B cell (primary cell): ENCODE measurements around the gene AOPEP. TPM values are rescaled to one million over a fixed set of nuclear protein-coding genes. Genes with fewer than 3 reads are reported as not detected.

ENCODE experiments used
- ATAC-seq: fragments of 200-7000 bp; cut with Tn5 transposase; one replicate; pipeline ENCODE4 v1.10.0; 2021; ENCODE audit warnings: low read depth, mild to moderate bottlenecking, moderate number of reproducible peaks, moderate library complexity
- CTCF ChIA-PET: fragments of 350-600 bp; sonication (Branson Sonifier 250); formaldehyde crosslinking; loops from one replicate; lab custom pipeline; 2021; ENCODE audit warnings: antibody characterized with exemption, inconsistent platforms; lab: Charles Lee
- POLR2A ChIA-PET: fragments of 350-600 bp; sonication (Branson Sonifier 250); formaldehyde crosslinking; loops from one replicate; lab custom pipeline; 2021; ENCODE audit warnings: antibody characterized with exemption; lab: Charles Lee
- DNase-seq: peaks from one replicate; pipeline ENCODE4 v3.0.0; 2013
- H2AFZ ChIP-seq: 2 replicates; pipeline ENCODE4 v1.6.1; 2012; ENCODE audit warnings: mild to moderate bottlenecking, low read depth, low read length; ENCODE audit not compliant: insufficient read depth, poor library complexity, severe bottlenecking
- H3K27ac ChIP-seq, 2 donors: 1 replicate in 1 of 2; 2 replicates in 1 of 2; pipeline ENCODE4 v1.5.1; 2012 to 2013; ENCODE audit warnings: low read length in 2 of 2, mild to moderate bottlenecking in 2 of 2, moderate library complexity in 1 of 2
- H3K27me3 ChIP-seq, 4 experiments: fragments of 200-600 bp in 1 of 4; sonication (generic) in 1 of 4; replicated peaks in 1 of 4; 1 replicate in 2 of 4; 2 replicates in 2 of 4; pipeline versions ENCODE4 v1.6.1 to v1.7.0; 2013 to 2016; ENCODE audit warnings: low read length in 3 of 4, mild to moderate bottlenecking in 2 of 4, mixed read lengths in 1 of 4, moderate library complexity in 1 of 4; ENCODE audit not compliant: insufficient read depth in 4 of 4, control insufficient read depth in 3 of 4; ENCODE audit errors: control extremely low read depth in 1 of 4
- H3K36me3 ChIP-seq, 2 experiments: replicated peaks in 1 of 2; 1 replicate in 1 of 2; 2 replicates in 1 of 2; pipeline versions ENCODE4 v1.6.1 to v1.7.1; 2013; ENCODE audit warnings: low read length in 1 of 2; ENCODE audit not compliant: insufficient read depth in 2 of 2, control insufficient read depth in 1 of 2; ENCODE audit errors: control extremely low read depth in 1 of 2, extremely low read depth in 1 of 2
- H3K4me1 ChIP-seq, 2 donors: fragments of 200-600 bp in 1 of 2; sonication (generic) in 1 of 2; 1 replicate in 1 of 2; 2 replicates in 1 of 2; pipeline versions ENCODE4 v1.5.1 to v1.6.1; 2013 to 2017; ENCODE audit warnings: low read length in 2 of 2; ENCODE audit not compliant: control insufficient read depth in 2 of 2, insufficient read depth in 2 of 2
- H3K4me2 ChIP-seq: replicated peaks from 2 replicates; pipeline ENCODE3; 2012; ENCODE audit warnings: mild to moderate bottlenecking, low read depth, low read length; ENCODE audit not compliant: poor library complexity, severe bottlenecking
- H3K4me3 ChIP-seq, 5 experiments: fragments of 200-600 bp in 1 of 5; sonication (generic) in 1 of 5; 1 replicate in 3 of 5; 2 replicates in 2 of 5; pipeline versions ENCODE4 v1.5.1 to v1.7.0; 2011 to 2016; ENCODE audit warnings: low read length in 4 of 5, mild to moderate bottlenecking in 4 of 5, low read depth in 2 of 5, control low read depth in 1 of 5, moderate library complexity in 1 of 5; ENCODE audit not compliant: insufficient read depth in 1 of 5; ENCODE audit errors: control extremely low read depth in 1 of 5, extremely low read depth in 1 of 5
- H3K79me2 ChIP-seq: fragments of 200-600 bp; sonication (generic); one replicate; pipeline ENCODE4 v1.6.0; 2016; ENCODE audit warnings: low read length; ENCODE audit not compliant: control insufficient read depth, insufficient read depth
- H3K9ac ChIP-seq: fragments of 200-600 bp; sonication (generic); 2 replicates; pipeline ENCODE4 v1.6.1; 2017; ENCODE audit warnings: mild to moderate bottlenecking, low read length, moderate library complexity
- H3K9me3 ChIP-seq, 3 donors: one replicate each; pipeline versions ENCODE4 v1.6.1 to v1.7.1; 2013; ENCODE audit warnings: low read length in 2 of 3; ENCODE audit not compliant: control insufficient read depth in 2 of 3, insufficient read depth in 1 of 3; ENCODE audit errors: control extremely low read depth in 1 of 3
- H4K20me1 ChIP-seq: 2 replicates; pipeline ENCODE4 v1.6.0; 2012; ENCODE audit warnings: mild to moderate bottlenecking, low read length; ENCODE audit not compliant: insufficient read depth, control insufficient read depth, poor library complexity, severe bottlenecking
- H3K27ac Mint-ChIP-seq: one replicate; pipeline ENCODE4 v1.8.0; 2021; ENCODE audit warnings: mixed read lengths
- H3K27me3 Mint-ChIP-seq: one replicate; pipeline ENCODE4 v1.8.0; 2021; ENCODE audit warnings: mixed read lengths
- H3K4me1 Mint-ChIP-seq: one replicate; pipeline ENCODE4 v1.8.0; 2021; ENCODE audit warnings: mixed read lengths
- H3K4me3 Mint-ChIP-seq: one replicate; pipeline ENCODE4 v1.8.0; 2021; ENCODE audit warnings: mixed read lengths
- H3K9me3 Mint-ChIP-seq: one replicate; pipeline ENCODE4 v1.8.0; 2022; ENCODE audit warnings: mixed read lengths; ENCODE audit not compliant: insufficient read depth
- CTCF ChIP-seq: fragments of 200-600 bp; IDR thresholded peaks from one replicate; pipeline ENCODE4 v1.8.0; 2022; ENCODE audit warnings: antibody characterized with exemption, mild to moderate bottlenecking
- EZH2 ChIP-seq: IDR thresholded peaks from 2 replicates; pipeline ENCODE4 v1.6.1; 2012; ENCODE audit warnings: borderline replicate concordance, low read depth, mild to moderate bottlenecking, moderate library complexity, low read length; ENCODE audit not compliant: insufficient read depth, poor library complexity, severe bottlenecking
- WGBS: methylation state at CpG from one replicate; pipeline ENCODE4 v1.1.5; 2013; ENCODE audit warnings: missing lambda C conversion rate; ENCODE audit not compliant: insufficient coverage; 5-methylcytosine and 5-hydroxymethylcytosine counted together
- intact Hi-C: fragments of 100-400 bp; cut with micrococcal nuclease; formaldehyde crosslinking; loops from one replicate; pipeline ENCODE4 v1.10.0; 2022
- polyA plus RNA-seq: library from polyadenylated mRNA; depleted of rRNA; stranded (reverse); fragments of >200 nt; gene quantifications from 2 replicates; pipeline ENCODE4 v1.2.3, GENCODE V29; 2012
- total RNA-seq, 2 donors: library from RNA; stranded (reverse); fragments of 120-200 nt in 1 of 2; gene quantifications; 1 replicate in 1 of 2; 2 replicates in 1 of 2; pipeline versions ENCODE4 v1.2.3 to v1.2.4, GENCODE V29; 2013 to 2022

Gene AOPEP
- total and polyA plus RNA-seq, 2 donors (not counting 1 experiment from before 2014, with no cell fraction given) = 5.1 to 35.8 TPM

GRCh38 chr9:94746541-94747370 is 20.3 kb downstream of the AOPEP start:
- CTCF ChIA-PET = no interaction called here
- no peaks in the 10 kb centered on the region for H3K79me2 ChIP-seq
- H3K27me3 ChIP-seq = no peaks in the 10 kb centered on the region
- ATAC-seq = no peak
- POLR2A ChIA-PET = no interaction called here
- Mint-ChIP-seq H3K27me3 (no peaks in the 10 kb centered on the region), H3K4me1 (peaks cover 13% of the 10 kb centered on the region), H3K27ac (no peak overlapping the region), H3K9me3 (peaks cover 9% of the 10 kb centered on the region), H3K4me3 (no peak overlapping the region)
- intact Hi-C loops = no loop called here
- H4K20me1 ChIP-seq = no peaks in the 10 kb centered on the region
- no peak for TF ChIP-seq CTCF
- TF ChIP-seq EZH2 = no peak
- H3K4me1 ChIP-seq = peaks cover 7% of the 10 kb centered on the region in 2 donors
- H3K36me3 ChIP-seq = peaks cover 0 to under 1% of the 10 kb centered on the region in 2 experiments
- DNase-seq = no peak
- H3K9ac ChIP-seq = no peak overlapping the region
- H2AFZ ChIP-seq = no peak overlapping the region
- no CpG with 5 or more reads among the region's 4 CpGs for WGBS
- peaks cover 1 to 16% (median 10%) of the 10 kb centered on the region in 3 donors for H3K9me3 ChIP-seq
- H3K27ac ChIP-seq = no peak overlapping the region
- H3K4me3 ChIP-seq = no peak overlapping the region
- no peak overlapping the region for H3K4me2 ChIP-seq

GRCh38 chr9:94754976-94755475 is 28.5 kb downstream of the AOPEP start:
- H3K27me3 Mint-ChIP-seq = no peaks in the 10 kb centered on the region
- Histone ChIP-seq H3K9me3 (peaks cover 0 to 5% (median 1%) of the 10 kb centered on the region in 3 donors), H3K36me3 (peaks cover 0 to 3% of the 10 kb centered on the region in 2 experiments), H3K79me2 (peaks cover 6% of the 10 kb centered on the region), H3K9ac (no peak overlapping the region), H3K4me3 (no peak overlapping the region), H3K27ac (no peak overlapping the region), H3K27me3 (no peaks in the 10 kb centered on the region), H3K4me1 (no peaks in the 10 kb centered on the region), H3K4me2 (no peak overlapping the region), H4K20me1 (no peaks in the 10 kb centered on the region), H2AFZ (no peak overlapping the region)
- CTCF ChIA-PET = no interaction called here
- DNase-seq (no peak), ATAC-seq (no peak)
- intact Hi-C loops = no loop called here
- peaks cover 4% of the 10 kb centered on the region for H3K9me3 Mint-ChIP-seq
- no peaks in the 10 kb centered on the region for H3K4me1 Mint-ChIP-seq
- POLR2A ChIA-PET = no interaction called here
- no peak overlapping the region for H3K4me3 Mint-ChIP-seq
- no peak for TF ChIP-seq EZH2
- TF ChIP-seq CTCF = no peak
- WGBS = 95% methylated on average over 2 of the region's 4 CpGs
- no peak overlapping the region for H3K27ac Mint-ChIP-seq
